Adipocyte (in vitro differentiated cells): ENCODE data around the gene MBOAT2.

Experiments used
- DNase-seq: peaks from one replicate; pipeline ENCODE4 v3.0.0-alpha.2; 2015; ENCODE audit warnings: low read depth
- H3K27me3 ChIP-seq: replicated peaks from 2 replicates; pipeline ENCODE4 v1.7.0; 2013; ENCODE audit warnings: mild to moderate bottlenecking, low read length, moderate library complexity; ENCODE audit not compliant: control insufficient read depth, insufficient read depth
- H3K36me3 ChIP-seq: 2 replicates; pipeline ENCODE4 v1.7.0; 2013; ENCODE audit warnings: low read length, mild to moderate bottlenecking, moderate library complexity; ENCODE audit not compliant: control insufficient read depth, insufficient read depth, severe bottlenecking
- H3K4me1 ChIP-seq: 2 replicates; pipeline ENCODE4 v1.7.0; 2013; ENCODE audit warnings: mild to moderate bottlenecking, low read length, moderate library complexity; ENCODE audit not compliant: control insufficient read depth, insufficient read depth
- H3K4me3 ChIP-seq: 2 replicates; pipeline ENCODE4 v1.7.0; 2013; ENCODE audit warnings: mild to moderate bottlenecking, low read length, moderate library complexity
- H3K9ac ChIP-seq: 2 replicates; pipeline ENCODE4 v1.7.0; 2013; ENCODE audit warnings: mild to moderate bottlenecking, low read length, moderate library complexity
- H3K9me3 ChIP-seq: 2 replicates; pipeline ENCODE4 v1.7.0; 2013; ENCODE audit warnings: mild to moderate bottlenecking, low read length, moderate library complexity; ENCODE audit not compliant: control insufficient read depth

MBOAT2 gene

GRCh38 chr2:8806885-8807704, 196.4 kb downstream of the MBOAT2 start:
- peaks cover 6% of the 10 kb centered on the region for H3K4me1 ChIP-seq
- no peak overlapping the region for H3K9ac ChIP-seq
- H3K4me3 ChIP-seq, result no peak overlapping the region
- no peak for DNase-seq
- H3K27me3 ChIP-seq, result no peaks in the 10 kb centered on the region
- H3K9me3 ChIP-seq, result no peaks in the 10 kb centered on the region
- peaks cover 77% of the 10 kb centered on the region for H3K36me3 ChIP-seq

DNA sequence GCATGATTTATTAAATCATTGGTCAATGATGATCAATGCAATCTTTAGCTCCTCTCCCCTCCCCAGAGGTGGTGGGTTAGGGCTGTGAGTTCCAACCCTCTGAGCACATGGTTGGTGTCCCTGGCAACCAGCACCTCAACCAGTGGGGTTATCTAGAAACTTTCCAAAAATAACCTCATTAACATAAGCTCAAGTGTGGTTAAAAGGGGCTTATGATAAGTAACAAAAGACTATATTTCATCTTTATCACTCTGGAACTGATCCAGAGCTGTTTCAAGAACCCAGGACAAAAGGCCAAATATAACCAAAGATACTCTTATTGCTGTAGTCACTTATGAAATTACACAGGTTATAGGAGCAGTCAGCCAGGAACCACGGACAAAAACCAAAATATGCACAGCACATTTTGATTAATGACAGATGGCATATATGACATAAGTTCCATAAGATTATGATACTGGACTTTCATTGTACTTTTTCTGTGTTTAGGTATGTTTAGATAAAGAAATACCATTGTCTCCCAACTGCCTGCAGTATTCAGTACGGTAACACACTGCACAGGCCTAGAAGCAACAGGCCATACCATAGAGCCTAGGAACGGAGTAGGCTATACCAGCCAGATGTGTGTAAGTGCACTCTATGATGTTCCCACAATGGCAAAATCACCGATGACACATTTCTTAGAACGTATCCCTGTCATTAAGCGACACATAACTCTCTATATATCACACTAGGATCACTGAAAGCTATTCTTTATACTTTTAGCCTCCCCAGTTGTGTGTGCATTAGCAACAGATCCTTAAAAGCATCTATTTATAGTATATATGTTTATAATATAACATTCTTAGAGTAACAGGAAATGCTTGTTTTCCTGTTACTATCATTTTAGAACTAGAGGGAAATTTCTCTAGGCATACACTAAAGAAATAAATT, 197.9 kb downstream of the MBOAT2 start:
- Histone ChIP-seq H3K4me3 (no peak overlapping the region), H3K27me3 (no peaks in the 10 kb centered on the region), H3K4me1 (peaks cover 6% of the 10 kb centered on the region), H3K9ac (no peak overlapping the region), H3K9me3 (no peaks in the 10 kb centered on the region), H3K36me3 (peaks cover 74% of the 10 kb centered on the region)
- DNase-seq, result no peak

GRCh38 chr2:8803658-8804379, 199.7 kb downstream of the MBOAT2 start:
- Histone ChIP-seq H3K36me3 (peaks cover 72% of the 10 kb centered on the region), H3K4me3 (no peak overlapping the region), H3K9me3 (no peaks in the 10 kb centered on the region), H3K4me1 (peaks cover 6% of the 10 kb centered on the region), H3K27me3 (no peaks in the 10 kb centered on the region), H3K9ac (no peak overlapping the region)
- peak; percentile 42 for DNase-seq

DNA sequence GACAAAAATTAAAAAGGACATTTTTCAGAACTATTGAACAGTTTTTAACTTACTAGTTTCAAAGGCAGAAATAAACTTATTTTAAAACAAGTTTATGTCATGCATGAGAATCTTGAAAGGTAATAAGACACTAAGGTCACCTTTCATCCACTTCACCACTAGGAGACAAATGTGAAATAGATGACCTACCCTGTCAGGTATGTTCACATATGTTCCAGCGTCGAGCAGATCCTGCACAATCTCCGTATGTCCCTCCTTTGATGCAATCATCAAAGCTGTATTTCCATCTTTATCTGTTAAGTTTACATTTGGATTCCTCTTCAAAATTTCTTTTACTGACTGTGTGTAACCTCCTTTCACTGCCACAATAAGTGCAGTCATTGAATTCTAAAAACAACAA, 200.7 kb downstream of the MBOAT2 start:
- Histone ChIP-seq H3K9ac (no peak overlapping the region), H3K9me3 (no peaks in the 10 kb centered on the region), H3K27me3 (no peaks in the 10 kb centered on the region), H3K36me3 (peaks cover 71% of the 10 kb centered on the region), H3K4me1 (peaks cover 16% of the 10 kb centered on the region), H3K4me3 (no peak overlapping the region)
- no peak for DNase-seq
